Mesodermal cell (in vitro differentiated cells): Measurements from ENCODE around the gene PIP5K1C.

Experiments used
- H3K27ac ChIP-seq: 2 replicates; pipeline ENCODE4 v1.7.0; 2013; ENCODE audit warnings: mild to moderate bottlenecking, low read depth, low read length, moderate library complexity; ENCODE audit not compliant: severe bottlenecking
- H3K36me3 ChIP-seq: 2 replicates; pipeline ENCODE4 v1.7.1; 2013; ENCODE audit warnings: mild to moderate bottlenecking, low read length, moderate library complexity; ENCODE audit not compliant: control insufficient read depth, insufficient read depth
- H3K4me1 ChIP-seq: one replicate; pipeline ENCODE4 v1.7.1; 2013; ENCODE audit warnings: mild to moderate bottlenecking, low read length; ENCODE audit not compliant: insufficient read depth, control insufficient read depth, poor library complexity, severe bottlenecking
- H3K4me3 ChIP-seq: 2 replicates; pipeline ENCODE4 v1.7.0; 2013; ENCODE audit warnings: low read length, control low read depth, mild to moderate bottlenecking; ENCODE audit not compliant: insufficient read depth, poor library complexity, severe bottlenecking; ENCODE audit errors: extremely low read depth
- H3K9me3 ChIP-seq: 2 replicates; pipeline ENCODE4 v1.7.1; 2013; ENCODE audit warnings: mild to moderate bottlenecking, low read length, moderate library complexity; ENCODE audit not compliant: control insufficient read depth
- WGBS, 2 experiments: methylation state at CpG; one replicate each; pipeline ENCODE4 v1.1.5; 2013; ENCODE audit warnings: missing lambda C conversion rate in 2 of 2; ENCODE audit not compliant: insufficient coverage in 2 of 2; 5-methylcytosine and 5-hydroxymethylcytosine counted together

Gene PIP5K1C

DNA sequence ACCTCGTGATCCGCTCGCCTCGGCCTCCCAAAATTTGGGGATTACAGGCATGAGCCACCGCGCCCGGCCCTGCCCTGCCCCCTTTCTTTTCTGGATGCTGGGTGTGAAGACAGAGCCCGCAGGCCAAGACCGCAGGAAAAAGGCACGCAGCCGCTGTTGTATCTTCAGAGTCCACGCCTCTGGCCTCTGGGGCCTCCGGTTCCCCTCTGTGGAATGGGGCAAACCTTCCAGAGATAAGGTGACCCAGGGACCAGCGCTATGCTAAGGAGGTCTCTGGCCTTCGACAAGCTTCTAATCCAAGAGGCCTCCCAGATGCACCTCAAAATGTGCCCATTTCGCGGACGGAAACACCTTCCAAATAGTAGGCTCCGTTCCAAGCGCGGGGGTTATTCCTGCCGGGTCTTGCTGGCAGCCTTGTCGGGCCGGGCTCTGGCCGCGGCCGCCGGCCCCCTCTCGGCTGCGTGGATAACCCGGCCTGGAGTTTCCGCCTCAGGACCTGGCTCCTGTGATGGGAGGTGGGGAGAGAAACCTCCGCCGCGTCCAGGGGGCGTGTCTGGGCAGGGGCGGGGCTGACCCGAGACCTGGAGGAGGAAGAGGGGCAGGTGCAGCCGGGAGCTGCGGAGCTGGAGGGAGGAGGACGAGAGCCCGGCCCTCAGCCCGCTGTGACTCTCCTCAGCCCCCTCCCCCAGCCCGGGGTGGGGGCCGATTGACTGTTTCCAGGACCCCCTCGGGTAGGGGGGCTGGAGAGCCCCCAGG, 21.0 kb upstream of the PIP5K1C start:
- H3K4me3 ChIP-seq = peak overlapping the region; percentile 18
- no peak overlapping the region for H3K27ac ChIP-seq
- H3K9me3 ChIP-seq = no peaks in the 10 kb centered on the region
- H3K4me1 ChIP-seq = no peaks in the 10 kb centered on the region
- H3K36me3 ChIP-seq = no peaks in the 10 kb centered on the region
- WGBS, 2 experiments = 35 to 37% methylated on average over 31 to 35 of the region's 46 CpGs

DNA sequence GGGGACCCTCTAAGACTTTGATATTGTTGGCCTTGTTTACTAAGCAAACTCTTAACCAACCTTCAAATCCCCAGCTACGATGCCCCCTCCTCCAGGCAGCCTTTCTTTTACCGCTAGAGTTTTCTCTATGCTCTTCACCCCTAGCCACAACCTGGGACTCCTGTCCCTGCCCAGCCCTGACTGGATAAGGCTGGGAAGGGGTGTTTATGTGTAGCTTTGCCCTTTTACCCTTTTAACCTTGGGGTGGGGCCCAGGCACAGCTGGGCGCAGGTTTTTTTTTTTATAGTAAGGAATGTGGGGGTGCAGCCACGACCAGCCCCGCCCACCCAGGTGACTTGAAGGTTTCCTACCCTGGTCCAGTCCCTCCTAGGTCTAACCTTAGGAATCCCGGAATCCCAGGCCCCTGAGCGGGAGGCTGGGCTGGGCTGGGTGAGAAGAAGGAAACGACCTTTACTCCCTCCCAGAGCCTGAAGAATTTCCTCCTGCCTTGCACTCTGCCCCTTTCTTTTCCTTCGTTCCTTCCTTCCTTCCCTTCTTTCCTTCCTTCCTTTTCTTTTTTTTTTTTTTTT, 20.2 kb upstream of the PIP5K1C start:
- Histone ChIP-seq H3K4me1 (no peaks in the 10 kb centered on the region), H3K36me3 (no peaks in the 10 kb centered on the region), H3K4me3 (no peak overlapping the region), H3K9me3 (no peaks in the 10 kb centered on the region), H3K27ac (no peak overlapping the region)
- WGBS, 2 experiments = 29 to 40% methylated on average over 1 of the region's 9 CpGs

DNA sequence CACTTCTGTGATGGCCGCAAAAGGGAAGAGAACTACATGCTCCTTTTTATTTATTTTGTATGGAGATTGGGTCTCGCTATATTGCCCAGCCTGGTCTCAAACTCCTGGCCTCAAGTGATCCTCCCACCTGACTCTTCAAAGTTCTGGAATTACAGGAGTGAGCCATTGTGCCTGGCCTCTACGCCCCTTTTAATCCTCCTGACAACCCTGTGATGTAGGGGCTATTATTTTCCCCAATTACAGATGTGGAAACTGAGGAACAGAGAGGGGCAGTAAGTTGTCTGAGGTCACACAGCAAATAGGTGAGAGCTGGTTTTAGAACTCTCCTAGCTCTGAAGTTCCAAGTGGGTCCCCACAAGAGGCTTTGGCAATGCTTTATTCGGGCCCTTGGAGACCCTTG, 19.6 kb upstream of the PIP5K1C start:
- Histone ChIP-seq H3K27ac (no peak overlapping the region), H3K4me3 (no peak overlapping the region), H3K9me3 (no peaks in the 10 kb centered on the region), H3K36me3 (no peaks in the 10 kb centered on the region), H3K4me1 (no peaks in the 10 kb centered on the region)
- 80 to 81% methylated on average over 1 to 3 of the region's 4 CpGs for WGBS, 2 experiments

DNA sequence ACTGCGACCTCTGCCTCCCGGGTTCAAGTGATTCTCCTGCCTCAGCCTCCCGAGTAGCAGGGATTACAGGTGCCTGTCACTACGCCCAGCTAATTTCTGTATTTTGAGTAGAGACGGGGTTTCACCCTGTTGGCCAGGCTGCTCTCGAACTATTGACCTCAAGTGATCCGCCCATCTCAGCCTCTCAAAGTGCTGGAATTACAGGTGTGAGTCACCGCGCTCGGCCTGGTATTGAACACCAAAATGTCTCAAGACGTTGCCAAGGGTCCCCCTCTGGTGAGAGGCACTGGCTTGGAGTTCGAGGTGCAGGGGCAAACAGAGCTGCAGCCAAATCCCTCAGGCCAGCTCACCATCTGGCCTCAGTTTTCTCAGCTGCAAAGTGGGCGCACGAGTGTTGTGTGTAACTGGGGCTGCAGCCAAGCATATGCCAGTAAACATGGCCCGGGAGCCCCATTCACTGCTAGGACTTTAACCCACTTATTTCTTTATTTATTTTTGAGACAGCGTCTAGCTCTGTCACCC, 15.9 kb upstream of the PIP5K1C start:
- Histone ChIP-seq H3K4me1 (no peaks in the 10 kb centered on the region), H3K9me3 (no peaks in the 10 kb centered on the region), H3K36me3 (no peaks in the 10 kb centered on the region), H3K4me3 (no peak overlapping the region), H3K27ac (no peak overlapping the region)
- WGBS, 2 experiments = 87 to 94% methylated on average over 15 to 16 of the region's 16 CpGs

DNA sequence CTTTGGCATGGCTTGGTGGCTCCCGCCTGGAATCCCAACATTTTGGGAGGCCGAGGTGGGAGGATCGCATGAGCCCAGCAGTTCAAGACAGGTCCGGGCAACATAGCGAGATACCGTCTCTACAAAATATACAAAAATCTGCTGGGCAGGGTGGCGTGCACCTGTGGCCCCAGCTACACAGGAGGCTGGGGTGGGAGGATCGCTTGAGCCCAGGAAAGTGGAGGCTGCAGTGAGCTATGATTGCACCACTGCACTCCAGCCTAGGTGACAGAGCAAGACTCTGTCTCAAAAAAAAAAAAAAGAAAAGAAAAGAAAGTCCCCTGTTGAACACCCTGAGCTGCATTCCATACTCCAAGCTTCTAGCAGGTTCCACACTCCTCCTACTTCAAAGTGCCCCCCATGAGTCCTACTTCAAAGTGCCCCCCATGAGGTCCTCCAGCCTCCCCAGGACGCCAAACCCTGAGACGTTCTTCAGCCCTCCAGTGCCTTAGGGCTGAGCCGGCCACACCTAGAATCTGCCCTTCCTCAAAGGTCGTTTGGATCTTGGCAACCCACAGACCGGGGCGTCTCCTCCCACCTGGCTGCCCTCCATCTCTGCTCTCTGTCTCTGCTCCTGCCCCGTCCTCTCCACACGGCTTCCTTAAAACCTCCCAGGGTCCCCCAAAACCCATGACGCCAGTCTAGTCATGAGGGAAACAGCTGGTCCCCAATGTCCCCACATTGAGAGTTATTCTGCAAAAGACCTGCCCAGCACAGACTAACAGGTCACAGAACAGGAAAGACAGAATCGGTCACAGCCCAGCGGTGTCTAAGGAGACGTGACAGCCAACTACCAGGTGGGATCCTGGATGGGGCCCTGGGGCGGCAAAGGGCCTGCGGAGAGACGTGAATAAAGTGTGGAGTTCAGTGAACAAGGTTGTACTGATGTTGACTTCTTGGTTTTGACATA, 12.7 kb upstream of the PIP5K1C start:
- Histone ChIP-seq H3K4me1 (no peaks in the 10 kb centered on the region), H3K9me3 (no peaks in the 10 kb centered on the region), H3K4me3 (no peak overlapping the region), H3K36me3 (no peaks in the 10 kb centered on the region), H3K27ac (no peak overlapping the region)
- WGBS, 2 experiments = 72 to 78% methylated on average over 19 to 22 of the region's 23 CpGs

DNA sequence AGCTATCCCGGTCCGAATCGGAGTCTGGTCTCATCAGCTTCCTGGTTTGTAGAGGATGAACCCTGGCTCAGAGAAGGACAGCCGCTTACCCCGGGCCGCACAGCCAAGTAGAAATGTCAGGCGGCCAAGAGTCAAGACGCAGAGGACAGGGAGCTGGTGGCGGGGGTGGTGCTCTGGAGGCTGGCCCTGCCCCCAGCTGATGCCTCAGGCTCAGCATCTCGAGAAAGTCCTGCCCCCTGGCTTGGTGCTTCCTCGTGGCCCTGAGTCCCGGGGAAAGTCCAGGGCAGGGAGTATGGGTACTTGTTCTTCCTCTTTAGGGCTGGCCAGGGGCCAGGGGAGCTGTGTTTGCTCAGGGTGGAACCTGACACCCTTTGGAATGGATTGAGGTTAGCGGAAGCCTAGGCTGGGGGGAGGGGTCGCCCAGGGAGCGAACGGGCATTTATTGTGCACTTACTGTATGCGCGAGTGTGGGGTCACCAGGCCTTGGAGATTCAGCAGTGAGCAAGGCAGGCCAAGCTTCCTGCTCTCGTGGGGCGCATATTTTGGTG, 10.1 kb upstream of the PIP5K1C start:
- Histone ChIP-seq H3K27ac (no peak overlapping the region), H3K36me3 (no peaks in the 10 kb centered on the region), H3K9me3 (no peaks in the 10 kb centered on the region), H3K4me1 (no peaks in the 10 kb centered on the region), H3K4me3 (no peak overlapping the region)
- 72% methylated on average over 18 to 20 of the region's 20 CpGs for WGBS, 2 experiments

DNA sequence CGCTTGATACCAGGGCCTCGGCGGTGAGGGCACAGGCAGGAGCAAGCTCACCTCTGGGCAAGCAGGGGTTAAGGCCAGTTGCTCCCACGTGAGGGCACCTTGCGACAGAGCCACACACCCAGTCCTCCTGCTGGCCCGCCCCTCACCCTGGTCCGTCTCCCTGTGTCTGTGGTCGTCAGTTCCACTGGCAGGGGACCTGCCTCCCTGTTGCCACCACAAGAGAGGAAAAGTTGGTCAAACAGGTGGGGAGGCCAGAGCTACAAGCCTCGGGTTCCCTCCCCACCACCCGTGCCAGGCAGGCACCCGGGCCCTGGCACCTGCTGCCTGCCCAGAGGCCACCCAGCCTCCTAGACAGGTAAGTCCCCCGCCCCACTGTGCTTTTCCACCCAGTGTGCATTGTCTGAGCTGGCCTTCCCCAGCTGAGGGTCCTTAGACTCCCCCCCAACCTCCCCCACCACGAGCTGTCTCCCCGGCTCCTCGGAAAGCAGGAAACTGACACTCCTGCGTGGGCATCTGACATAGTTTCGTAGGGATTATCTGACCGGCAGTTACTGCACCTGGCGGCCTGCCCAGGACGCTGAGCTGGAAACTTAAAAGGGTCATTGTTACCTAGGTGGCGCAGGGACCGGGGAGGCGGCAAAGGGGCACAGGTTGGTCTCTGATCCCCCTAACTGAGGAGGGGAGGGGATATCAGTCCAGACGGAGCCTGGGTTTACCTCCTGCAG, 8.1 kb upstream of the PIP5K1C start, which contains the start of gene TJP3:
Gene TJP3 (plus strand): TSS at position 178 of the 725 bp plus-strand sequence. CDS start 20,049 bp downstream, outside the sequence.
- Histone ChIP-seq H3K9me3 (no peaks in the 10 kb centered on the region), H3K36me3 (no peaks in the 10 kb centered on the region), H3K4me1 (no peaks in the 10 kb centered on the region), H3K4me3 (no peak within 1 kb of the TSS), H3K27ac (no peak within 1 kb of the TSS)
- 69 to 70% methylated on average over 17 to 23 of the region's 24 CpGs for WGBS, 2 experiments

DNA sequence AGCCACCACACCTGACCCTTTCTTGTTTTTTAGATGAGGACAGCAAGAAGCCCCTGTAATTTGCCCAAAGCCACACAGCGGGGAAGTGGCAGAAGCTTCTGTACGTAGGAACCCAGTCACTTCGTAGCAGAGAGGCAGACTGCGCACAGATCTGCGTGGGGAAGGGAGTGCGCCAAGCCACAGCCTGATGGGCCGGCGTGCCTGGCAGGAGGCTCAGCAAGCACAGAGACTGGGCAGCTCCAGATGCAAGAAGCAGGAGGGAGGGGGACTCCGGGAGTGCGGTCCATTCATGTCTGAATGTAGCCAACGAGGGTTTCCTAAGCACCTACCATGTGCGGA, 7.6 kb upstream of the PIP5K1C start:
- Histone ChIP-seq H3K4me3 (no peak overlapping the region), H3K9me3 (no peaks in the 10 kb centered on the region), H3K27ac (no peak overlapping the region), H3K4me1 (no peaks in the 10 kb centered on the region), H3K36me3 (no peaks in the 10 kb centered on the region)
- 83 to 89% methylated on average over 10 to 12 of the region's 12 CpGs for WGBS, 2 experiments

DNA sequence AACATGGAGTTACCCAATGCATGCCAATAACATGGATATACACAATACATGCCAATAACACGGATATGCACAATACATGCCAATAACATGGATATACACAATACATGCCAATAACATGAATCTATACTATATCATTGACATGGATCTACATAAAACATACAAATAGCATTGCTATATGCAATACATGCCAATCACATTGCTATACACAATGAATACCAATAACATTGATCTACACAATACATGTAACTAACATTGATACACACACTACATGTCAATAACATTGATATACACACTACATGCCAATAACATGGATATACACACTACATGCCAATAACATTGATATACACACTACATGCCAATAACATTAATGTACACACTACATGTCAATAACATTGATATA, 932 bp upstream of the PIP5K1C start:
- WGBS, 2 experiments = 0 to 27% methylated on average over 1 of the region's 1 CpG
- H3K4me1 ChIP-seq = no peaks in the 10 kb centered on the region
- H3K9me3 ChIP-seq = no peaks in the 10 kb centered on the region
- no peak overlapping the region for H3K27ac ChIP-seq
- peaks cover 4% of the 10 kb centered on the region for H3K36me3 ChIP-seq
- no peak overlapping the region for H3K4me3 ChIP-seq

DNA sequence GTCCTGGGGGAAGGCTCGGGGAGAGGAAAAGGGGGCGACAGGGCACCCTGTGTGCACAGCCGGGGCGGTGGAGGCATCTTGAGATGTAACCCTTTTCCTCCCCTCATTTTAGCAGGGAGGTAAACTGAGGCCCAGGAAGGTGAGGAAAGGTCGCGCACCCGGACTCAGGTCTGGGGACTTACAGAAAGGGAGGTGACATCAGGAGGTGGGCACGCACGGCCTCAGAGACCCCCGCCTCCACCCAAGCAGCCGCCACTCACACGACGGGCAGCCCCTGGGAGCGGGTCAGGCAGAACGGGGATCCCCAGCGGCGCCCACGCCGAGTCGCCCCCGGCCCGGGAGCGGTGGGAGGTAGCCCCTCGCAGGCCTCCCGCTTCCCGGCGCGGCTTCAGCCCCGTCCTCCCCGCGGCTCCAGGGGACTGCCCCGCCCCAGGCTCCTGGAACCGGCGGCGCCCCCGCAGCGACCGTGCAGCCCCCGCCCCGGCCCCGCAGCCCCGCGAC, 477 bp downstream of the PIP5K1C start:
- Histone ChIP-seq H3K27ac (no peak overlapping the region), H3K9me3 (no peaks in the 10 kb centered on the region), H3K4me1 (no peaks in the 10 kb centered on the region), H3K4me3 (peak overlapping the region; percentile 64), H3K36me3 (peaks cover 9% of the 10 kb centered on the region)
- WGBS, 2 experiments = 0 to 2% methylated on average over 17 to 27 of the region's 43 CpGs
